D721Med (cell line): ENCODE results near the gene SORCS2.

Experiments used
- DNase-seq: peaks from one replicate; pipeline ENCODE4 v3.0.0; 2011; ENCODE audit warnings: low spot score; ENCODE audit not compliant: insufficient read length
- FAIRE-seq: peaks from 2 replicates; lab custom pipeline; 2011; peaks lifted over from hg19 to GRCh38; lab: Jason Lieb, UNC
- CTCF ChIP-seq: IDR thresholded peaks from 2 replicates; pipeline ENCODE4 v1.5.1; 2012; ENCODE audit warnings: mild to moderate bottlenecking, control low read depth; ENCODE audit not compliant: insufficient read depth; ENCODE audit errors: missing control alignments

Gene SORCS2

DNA sequence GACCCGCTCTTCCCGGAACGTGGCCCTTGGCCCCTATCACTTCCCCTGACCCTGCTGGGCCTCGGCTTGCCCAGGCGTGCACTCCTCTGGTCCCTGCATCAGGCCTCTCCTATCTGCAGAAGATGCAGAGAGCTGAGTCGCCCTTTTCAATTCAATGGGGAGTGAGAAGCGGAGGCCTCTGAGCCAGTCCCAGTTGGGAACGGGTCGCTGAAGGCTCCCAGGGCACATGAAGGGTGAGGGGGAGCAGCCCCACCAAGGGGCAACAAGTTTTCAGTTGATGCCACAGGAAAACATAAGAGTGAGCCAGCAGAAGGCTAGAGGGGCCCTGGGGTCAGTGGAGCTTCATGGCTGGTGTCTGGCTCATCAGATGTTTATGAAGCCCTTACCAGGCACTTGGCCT lies 225.3 kb downstream of the SORCS2 start:
- DNase-seq (peak; percentile 2), FAIRE-seq (no peak)

GRCh38 chr4:7418131-7418943 lies 226.0 kb downstream of the SORCS2 start:
- no peak for TF ChIP-seq CTCF
- DNase-seq: peak; percentile 0
- FAIRE-seq: no peak

More for the DNA sequence above, 225.3 kb downstream of the SORCS2 start:
- TF ChIP-seq CTCF: no peak

DNA sequence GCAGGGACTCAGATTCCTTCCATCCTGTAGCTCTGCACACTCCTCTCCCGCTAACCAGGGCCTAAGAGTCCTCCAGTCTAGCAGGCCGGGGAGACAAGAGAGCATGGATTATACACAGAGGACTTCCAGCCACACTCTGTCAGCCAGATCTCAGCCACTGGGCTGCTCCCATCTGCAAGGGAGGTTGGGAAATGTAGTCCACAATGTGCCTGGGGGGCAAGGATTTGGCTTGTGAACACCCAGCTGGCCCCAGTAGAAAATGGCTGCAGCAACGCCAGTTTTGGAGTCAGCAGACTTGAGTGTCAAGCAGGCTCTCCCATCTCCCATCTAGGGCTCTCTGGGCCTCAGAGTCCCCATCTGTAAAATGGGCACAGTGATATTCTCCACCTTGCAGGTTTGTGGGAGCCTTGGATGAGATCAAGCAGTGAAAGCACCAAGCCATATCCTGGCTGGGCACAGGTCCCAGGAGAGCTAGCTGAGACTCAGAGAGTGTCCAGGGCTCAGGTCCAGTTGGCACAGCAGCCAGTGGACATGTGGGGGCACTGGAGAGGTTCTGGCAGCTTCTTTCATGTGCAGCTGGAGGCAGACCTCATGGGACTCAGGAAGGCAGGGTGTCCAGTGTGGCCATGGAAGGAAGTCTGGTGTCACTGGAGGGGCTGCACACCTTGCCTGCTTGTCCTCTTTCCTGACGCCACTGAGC lies 227.8 kb downstream of the SORCS2 start:
- TF ChIP-seq CTCF: no peak

DNA sequence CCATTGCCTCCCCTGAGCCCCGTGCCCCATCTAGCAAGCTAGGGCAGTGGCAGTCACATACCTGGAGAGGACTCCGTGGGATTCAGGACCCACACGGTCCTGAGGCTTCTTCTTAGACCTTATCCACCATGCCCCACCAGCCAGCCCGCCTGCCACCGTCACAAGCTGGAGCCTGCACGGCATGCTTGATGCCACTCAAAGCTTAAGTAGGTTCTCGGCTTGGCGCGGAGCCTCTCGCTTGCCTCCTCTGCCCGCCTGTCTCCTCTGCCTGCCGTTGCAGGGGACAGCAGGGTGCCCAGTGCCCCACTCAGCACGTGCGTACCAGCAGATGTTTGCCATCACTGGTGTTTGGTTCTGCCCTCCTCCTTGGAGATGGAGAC lies 228.3 kb downstream of the SORCS2 start:
- DNase-seq: no peak
- TF ChIP-seq CTCF: no peak
- no peak for FAIRE-seq

More for the DNA sequence above, 227.8 kb downstream of the SORCS2 start:
- FAIRE-seq (no peak), DNase-seq (peak; percentile 3)

GRCh38 chr4:7421356-7422150 lies 229.2 kb downstream of the SORCS2 start:
- no peak for TF ChIP-seq CTCF
- DNase-seq: peak; percentile 13
- no peak for FAIRE-seq

DNA sequence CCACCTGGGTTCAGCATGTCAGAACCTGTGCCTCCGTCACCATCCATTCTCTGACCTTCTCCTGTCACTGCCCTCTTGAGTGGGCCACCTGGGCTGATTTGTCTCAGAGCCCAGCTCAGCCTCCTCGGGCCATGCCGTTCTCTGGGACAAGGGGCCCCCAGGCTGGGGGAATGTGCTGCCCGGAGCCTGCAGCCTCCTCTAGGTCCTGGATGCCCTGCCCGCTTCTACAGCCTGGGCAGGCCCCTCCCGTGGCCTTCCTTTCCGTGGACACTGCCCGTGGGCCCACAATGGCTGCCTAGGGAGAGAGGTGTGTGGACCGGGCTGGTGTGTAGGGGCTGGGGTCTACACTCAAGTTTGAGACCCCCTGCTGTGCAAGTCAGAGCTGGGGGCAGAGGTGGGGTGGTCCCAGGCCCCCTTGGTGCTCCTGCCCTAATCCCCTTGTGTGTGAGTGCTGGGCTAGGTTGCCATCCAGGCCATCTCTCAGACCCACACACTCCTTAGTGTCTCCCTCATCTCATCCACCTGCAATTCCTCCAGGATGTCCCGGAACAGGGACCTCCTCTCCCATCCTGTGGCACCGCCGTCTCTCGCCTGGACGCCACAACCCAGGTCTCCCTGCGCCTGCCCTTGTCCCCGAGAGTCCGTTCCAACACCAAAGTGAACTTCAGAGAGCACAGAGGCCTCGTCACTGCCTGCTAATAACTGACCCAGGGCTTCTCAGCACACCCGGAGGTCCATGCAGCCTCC lies 230.0 kb downstream of the SORCS2 start:
- DNase-seq (peak; percentile 7), FAIRE-seq (no peak)
- TF ChIP-seq CTCF: no peak
